ENCODE measurements around the gene RGS3.

Gene RGS3

DNA sequence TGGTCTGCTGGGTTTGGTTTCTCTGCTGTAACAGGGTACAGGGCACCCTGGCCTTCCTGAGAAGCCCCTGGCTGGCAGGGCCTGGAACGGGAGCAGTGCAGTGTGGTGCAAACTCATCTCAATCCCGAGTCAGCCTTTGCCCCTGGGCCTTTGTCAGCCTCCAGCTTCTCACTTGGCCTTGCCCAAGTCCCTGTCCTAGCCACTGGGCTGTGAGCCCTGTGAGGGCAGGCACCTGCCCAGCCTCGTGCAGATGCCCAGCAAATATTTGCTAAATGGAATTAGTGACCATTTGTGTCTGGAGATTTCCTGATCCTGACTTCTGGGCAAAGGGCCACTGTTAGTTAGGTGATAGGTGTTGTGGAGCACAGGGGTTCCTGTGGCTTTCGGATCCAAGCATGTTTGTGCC, 13.0 kb downstream of the RGS3 start:
- TF ChIP-seq, protein P1, sequence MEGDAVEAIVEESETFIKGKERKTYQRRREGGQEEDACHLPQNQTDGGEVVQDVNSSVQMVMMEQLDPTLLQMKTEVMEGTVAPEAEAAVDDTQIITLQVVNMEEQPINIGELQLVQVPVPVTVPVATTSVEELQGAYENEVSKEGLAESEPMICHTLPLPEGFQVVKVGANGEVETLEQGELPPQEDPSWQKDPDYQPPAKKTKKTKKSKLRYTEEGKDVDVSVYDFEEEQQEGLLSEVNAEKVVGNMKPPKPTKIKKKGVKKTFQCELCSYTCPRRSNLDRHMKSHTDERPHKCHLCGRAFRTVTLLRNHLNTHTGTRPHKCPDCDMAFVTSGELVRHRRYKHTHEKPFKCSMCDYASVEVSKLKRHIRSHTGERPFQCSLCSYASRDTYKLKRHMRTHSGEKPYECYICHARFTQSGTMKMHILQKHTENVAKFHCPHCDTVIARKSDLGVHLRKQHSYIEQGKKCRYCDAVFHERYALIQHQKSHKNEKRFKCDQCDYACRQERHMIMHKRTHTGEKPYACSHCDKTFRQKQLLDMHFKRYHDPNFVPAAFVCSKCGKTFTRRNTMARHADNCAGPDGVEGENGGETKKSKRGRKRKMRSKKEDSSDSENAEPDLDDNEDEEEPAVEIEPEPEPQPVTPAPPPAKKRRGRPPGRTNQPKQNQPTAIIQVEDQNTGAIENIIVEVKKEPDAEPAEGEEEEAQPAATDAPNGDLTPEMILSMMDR (IDR thresholded peaks at IDR 0.05; ENCODE audit: low read depth, low read length) = no peak
- no peak for DNase-seq
- Histone ChIP-seq H3K27me3 (no peaks in the 10 kb centered on the region), H3K9me3 (no peaks in the 10 kb centered on the region), H3K36me3 (no peaks in the 10 kb centered on the region), H3K4me3 (ENCODE audit: low read depth, low read length) (no peak overlapping the region), H3K4me1 (peaks cover 4% of the 10 kb centered on the region; the same call in 1 of the 2 replicates)

DNA sequence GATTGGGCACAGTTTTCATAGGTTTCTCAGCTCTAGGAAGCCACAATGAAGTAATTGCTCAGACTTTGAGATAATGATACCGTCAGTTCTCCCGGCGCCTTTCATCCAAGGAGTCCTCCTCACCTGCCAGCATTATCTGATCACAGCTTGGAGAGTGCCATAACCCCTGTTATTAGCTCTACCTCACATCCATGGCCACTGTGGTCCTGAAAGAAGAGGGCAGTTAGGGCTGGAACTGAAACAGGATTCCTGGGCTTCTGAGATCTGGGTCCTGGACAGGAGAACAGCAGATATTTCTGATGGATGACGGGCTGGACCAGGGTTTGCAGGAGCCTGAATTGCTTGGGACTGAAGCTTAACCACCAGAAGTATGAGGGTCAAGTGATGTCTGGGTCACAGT, 13.5 kb downstream of the RGS3 start:
- no peaks in the 10 kb centered on the region for H3K27me3 ChIP-seq
- H3K9me3 ChIP-seq = no peaks in the 10 kb centered on the region
- TF ChIP-seq, protein P1 (IDR thresholded peaks at IDR 0.05; ENCODE audit: low read depth, low read length) = no peak
- DNase-seq = no peak
- no peak overlapping the region for H3K4me3 ChIP-seq (ENCODE audit: low read depth, low read length)
- H3K4me1 ChIP-seq = peaks cover 4% of the 10 kb centered on the region; the same call in 1 of the 2 replicates
- no peaks in the 10 kb centered on the region for H3K36me3 ChIP-seq

DNA sequence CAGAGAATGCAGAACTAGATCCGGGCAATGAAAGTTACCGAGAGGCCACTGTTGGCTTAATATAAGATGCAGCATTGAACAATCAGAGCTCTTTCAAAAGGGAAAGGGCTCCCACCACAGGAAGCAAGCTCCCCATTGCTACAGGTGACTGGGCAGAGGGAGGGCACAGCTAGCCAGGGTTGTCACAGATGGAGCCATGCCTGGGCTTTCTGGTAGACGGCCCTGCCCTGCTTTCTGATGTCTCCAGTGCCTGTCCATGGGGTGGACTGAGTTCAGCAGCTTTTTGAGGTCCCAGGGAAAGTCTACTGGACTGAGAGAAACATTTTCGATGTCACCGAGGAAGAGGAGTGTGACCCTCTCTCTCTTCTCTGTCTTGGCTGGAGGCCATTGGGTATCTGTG, 14.1 kb downstream of the RGS3 start:
- Histone ChIP-seq H3K4me1 (peaks cover 4% of the 10 kb centered on the region; the same call in 1 of the 2 replicates), H3K27me3 (no peaks in the 10 kb centered on the region), H3K4me3 (ENCODE audit: low read depth, low read length) (no peak overlapping the region), H3K36me3 (no peaks in the 10 kb centered on the region), H3K9me3 (no peaks in the 10 kb centered on the region)
- no peak for DNase-seq
- TF ChIP-seq, protein P1 (IDR thresholded peaks at IDR 0.05; ENCODE audit: low read depth, low read length) = no peak

DNA sequence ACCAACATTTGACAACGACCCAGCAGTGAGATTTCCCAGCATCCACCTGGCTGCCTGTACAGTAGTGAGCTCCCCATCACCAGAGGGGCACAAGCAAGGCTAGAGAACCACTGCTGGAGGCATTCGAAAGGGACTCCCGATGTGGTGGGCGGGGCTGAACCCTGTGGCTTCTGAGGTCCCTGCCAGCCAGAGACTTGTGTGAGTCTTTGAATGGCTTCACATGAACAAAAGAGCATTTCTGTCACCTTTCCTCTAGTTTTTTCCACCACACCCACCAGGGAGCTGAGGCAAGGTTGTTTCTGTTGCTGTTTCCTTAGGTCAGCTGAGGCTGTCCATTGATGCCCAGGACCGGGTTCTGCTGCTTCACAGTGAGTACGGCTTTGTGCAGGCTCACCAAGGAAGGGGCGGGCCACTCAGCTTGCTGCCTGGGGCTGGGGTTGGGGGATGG, 15.7 kb downstream of the RGS3 start:
- DNase-seq = no peak
- TF ChIP-seq, protein P1 (IDR thresholded peaks at IDR 0.05; ENCODE audit: low read depth, low read length) = no peak
- H3K27me3 ChIP-seq = no peaks in the 10 kb centered on the region
- H3K4me1 ChIP-seq = peaks cover 12% of the 10 kb centered on the region
- no peaks in the 10 kb centered on the region for H3K9me3 ChIP-seq
- H3K36me3 ChIP-seq = no peaks in the 10 kb centered on the region
- no peak overlapping the region for H3K4me3 ChIP-seq (ENCODE audit: low read depth, low read length)

DNA sequence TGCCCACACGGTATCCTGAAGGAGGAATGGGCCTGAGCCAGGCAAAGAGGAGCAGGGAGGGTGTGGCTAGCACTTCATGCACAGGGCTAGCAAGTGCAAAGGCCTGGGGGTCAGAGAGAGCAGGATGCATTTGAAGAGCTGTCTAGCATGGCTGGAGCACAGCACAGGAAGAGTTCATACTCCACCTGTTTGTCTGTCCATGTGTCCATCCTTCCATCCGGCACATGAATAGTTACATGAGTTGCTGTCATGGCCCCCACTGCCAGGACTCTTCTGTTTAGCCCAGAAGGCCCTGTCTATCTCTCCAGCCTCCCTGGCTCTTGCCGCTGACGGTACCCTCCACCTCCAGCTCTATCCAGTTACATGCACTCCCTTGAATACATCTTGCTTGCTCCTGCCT, 17.1 kb downstream of the RGS3 start:
- Histone ChIP-seq H3K27me3 (no peaks in the 10 kb centered on the region), H3K9me3 (no peaks in the 10 kb centered on the region), H3K36me3 (no peaks in the 10 kb centered on the region), H3K4me3 (ENCODE audit: low read depth, low read length) (no peak overlapping the region), H3K4me1 (peaks cover 15% of the 10 kb centered on the region)
- TF ChIP-seq, protein P1 (IDR thresholded peaks at IDR 0.05; ENCODE audit: low read depth, low read length) = no peak
- DNase-seq = no peak

DNA sequence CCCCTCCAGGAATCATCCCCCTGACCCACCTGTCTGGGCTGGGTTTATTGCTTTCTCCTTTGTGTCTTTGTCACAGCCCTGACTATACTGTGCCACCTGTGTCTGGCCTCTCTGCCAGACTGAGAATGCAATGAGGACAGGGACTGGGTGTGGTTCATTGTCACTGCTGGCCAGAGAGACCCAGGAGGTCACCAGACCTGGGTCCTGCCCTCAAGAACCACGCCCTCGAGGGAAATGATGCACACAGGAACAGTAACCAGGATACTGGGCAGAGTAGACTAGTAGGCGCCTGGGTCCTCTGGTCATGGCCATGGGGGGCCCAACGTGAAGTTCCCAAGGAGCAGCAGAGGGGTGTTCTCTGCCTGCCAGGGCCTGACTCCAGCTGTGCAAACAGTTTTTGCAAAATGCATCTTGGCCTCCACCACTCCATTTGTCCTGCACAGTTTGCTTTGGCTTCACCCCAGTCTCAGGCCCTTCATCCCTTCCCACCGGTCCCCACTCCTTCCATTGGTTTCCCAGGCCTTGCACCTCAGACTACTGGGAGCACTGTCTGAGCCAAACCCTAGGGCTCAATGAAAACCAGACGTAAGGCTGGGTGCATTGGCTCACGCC, 17.8 kb downstream of the RGS3 start:
- Histone ChIP-seq H3K4me3 (ENCODE audit: low read depth, low read length) (no peak overlapping the region), H3K36me3 (no peaks in the 10 kb centered on the region), H3K27me3 (no peaks in the 10 kb centered on the region), H3K9me3 (no peaks in the 10 kb centered on the region), H3K4me1 (peaks cover 15% of the 10 kb centered on the region)
- TF ChIP-seq, protein P1 (IDR thresholded peaks at IDR 0.05; ENCODE audit: low read depth, low read length) = no peak
- DNase-seq = no peak

Data from BE2C (cell line).